ENCODE measurements around the gene AUH.

GRCh38 chr9:91200692-91201336, 160.9 kb downstream of the AUH start:
- TF ChIP-seq CTCF (IDR thresholded peaks at IDR 0.05) (no peak), EP300 (IDR thresholded peaks at IDR 0.05) (no peak), POLR2AphosphoS5 (IDR thresholded peaks at IDR 0.05) (no peak), POLR2A (IDR thresholded peaks at IDR 0.05) (no peak)
